Endothelial cell (in vitro differentiated cells): ENCODE measurements around the gene PACRG. TPM values are rescaled to one million over a fixed set of nuclear protein-coding genes. Genes with fewer than 3 reads are reported as not detected.
"Not testable (repeated sequence)": the region's sequence is repeated elsewhere in the genome, so short reads cannot be mapped to it uniquely, and the experiment has no call there.

Source experiments
- DNase-seq: peaks from one replicate; pipeline ENCODE4 v3.0.0; 2021; ENCODE audit warnings: low spot score
- H3K27ac Mint-ChIP-seq: one replicate; pipeline ENCODE4 v1.8.0; 2021; ENCODE audit warnings: mixed read lengths, inconsistent platforms; ENCODE audit not compliant: unreplicated experiment
- H3K27me3 Mint-ChIP-seq: one replicate; pipeline ENCODE4 v1.8.0; 2021; ENCODE audit warnings: mild to moderate bottlenecking, moderate library complexity, mixed read lengths, inconsistent platforms; ENCODE audit not compliant: unreplicated experiment
- H3K36me3 Mint-ChIP-seq: one replicate; pipeline ENCODE4 v1.8.0; 2021; ENCODE audit warnings: mild to moderate bottlenecking, low read depth, mixed read lengths, inconsistent platforms; ENCODE audit not compliant: unreplicated experiment
- H3K4me1 Mint-ChIP-seq: one replicate; pipeline ENCODE4 v1.8.0; 2021; ENCODE audit warnings: mild to moderate bottlenecking, mixed read lengths, inconsistent platforms; ENCODE audit not compliant: unreplicated experiment
- H3K4me3 Mint-ChIP-seq: one replicate; pipeline ENCODE4 v1.8.0; 2021; ENCODE audit warnings: mild to moderate bottlenecking, mixed read lengths, inconsistent platforms; ENCODE audit not compliant: unreplicated experiment
- H3K9me3 Mint-ChIP-seq: one replicate; pipeline ENCODE4 v1.8.0; 2021; ENCODE audit warnings: mixed read lengths, inconsistent platforms; ENCODE audit not compliant: unreplicated experiment
- CTCF ChIP-seq: fragments of 200-600 bp; sonication (generic); IDR thresholded peaks from one replicate; pipeline ENCODE4 v1.5.0; 2021; ENCODE audit warnings: antibody characterized with exemption; ENCODE audit not compliant: unreplicated experiment
- long read RNA-seq: library from polyadenylated mRNA; unstranded; transcript quantifications from one replicate; pipeline ENCODE4 v2.0.0, GENCODE V29; 2020; ENCODE audit not compliant: unreplicated experiment
- total RNA-seq: library from RNA; stranded (reverse); fragmentation: NEBNext Ultra II Directional; extraction: Animal tissue kit (Norgen Biotek cat#: 25700); gene quantifications from one replicate; pipeline ENCODE4 v1.2.1, GENCODE V29; 2021; ENCODE audit not compliant: unreplicated experiment

PACRG gene
- total RNA-seq: 1.1 TPM
- long read RNA-seq: 0 reads

DNA sequence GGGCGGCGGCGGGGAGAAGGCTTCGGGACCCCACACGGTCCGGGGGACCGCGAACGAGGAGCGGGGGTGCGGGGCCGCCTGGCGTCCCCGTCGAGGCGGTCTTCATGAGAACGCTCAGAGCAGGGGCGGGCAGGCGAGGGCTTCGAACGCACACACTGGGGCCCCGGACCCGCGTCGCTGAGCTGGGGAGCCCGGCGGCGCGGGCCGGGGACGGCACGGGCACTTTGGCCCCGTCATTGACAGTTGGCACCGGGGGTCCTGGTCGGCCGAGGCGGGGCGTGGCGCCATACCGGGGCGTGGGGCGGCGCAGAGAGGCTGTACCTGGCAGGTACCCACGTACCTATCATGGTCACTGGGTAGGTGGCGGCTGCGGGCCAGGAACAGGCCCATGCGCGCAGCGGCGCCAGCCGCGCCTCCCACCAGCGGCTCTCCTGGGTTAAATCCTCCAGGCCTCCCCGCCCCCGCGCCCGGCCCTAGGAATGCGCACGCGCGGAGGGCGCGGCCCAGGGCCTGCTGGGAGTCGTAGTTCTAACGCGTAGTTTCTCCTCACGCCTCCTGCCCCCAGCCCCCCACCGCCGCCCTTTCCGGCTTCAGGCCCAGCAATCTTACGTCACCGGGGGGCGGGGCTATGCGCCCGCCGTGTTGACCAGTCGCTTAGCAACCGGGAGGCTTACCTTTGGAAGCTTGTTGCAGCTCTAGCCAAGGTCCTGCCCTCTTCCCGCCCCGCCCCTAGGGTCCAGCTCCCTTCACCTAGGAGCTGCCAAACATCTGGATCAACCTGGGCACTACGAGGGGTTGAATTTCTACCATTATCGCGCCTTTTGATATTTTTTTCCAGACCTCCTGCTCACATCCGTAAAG, at the start of gene PACRG, which contains the start of gene PRKN:
Gene PACRG, plus strand, starts transcription at position 653 of the 861 bp plus-strand sequence.
Gene PRKN, minus strand, starts transcription at position 445 of the 861 bp plus-strand sequence.
- Mint-ChIP-seq H3K27ac (peak within 1 kb of the TSS; percentile 92), H3K27me3 (peaks cover 3% of the 10 kb centered on the region), H3K9me3 (no peaks in the 10 kb centered on the region), H3K36me3 (no peaks in the 10 kb centered on the region), H3K4me3 (peak within 1 kb of the TSS; percentile 93), H3K4me1 (no peaks in the 10 kb centered on the region)
- DNase-seq: peak; percentile 100
- no peak for TF ChIP-seq CTCF

- not testable (repeated sequence) for DNase-seq, H3K36me3 Mint-ChIP-seq, H3K27ac Mint-ChIP-seq, H3K9me3 Mint-ChIP-seq, H3K4me1 Mint-ChIP-seq, H3K27me3 Mint-ChIP-seq, H3K4me3 Mint-ChIP-seq
Measured at GRCh38 chr6:162678896-162679295, 48.9 kb upstream of the PACRG start.

DNA sequence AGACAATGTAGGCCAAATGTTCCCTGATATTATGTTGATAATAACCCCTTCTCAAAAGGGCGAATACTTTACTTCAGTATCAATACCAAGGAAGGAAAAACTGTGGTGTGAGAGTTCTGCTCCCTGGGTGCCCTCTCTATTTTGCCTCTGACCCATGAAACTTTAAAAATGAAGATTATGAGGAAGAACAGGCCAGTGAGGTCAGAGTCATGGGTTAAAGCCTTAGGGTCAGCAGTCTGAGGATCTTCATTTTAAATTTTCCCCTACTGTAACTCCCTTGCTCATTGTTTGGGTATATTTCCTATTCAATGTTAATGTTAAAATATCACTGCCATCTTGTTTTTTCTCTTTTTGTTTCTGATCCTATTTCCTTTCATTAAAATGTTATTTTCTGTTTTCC, 48.1 kb upstream of the PACRG start:
- Mint-ChIP-seq H3K36me3 (no peaks in the 10 kb centered on the region), H3K9me3 (no peaks in the 10 kb centered on the region), H3K4me1 (no peaks in the 10 kb centered on the region), H3K27me3 (no peaks in the 10 kb centered on the region), H3K4me3 (no peak overlapping the region), H3K27ac (no peak overlapping the region)
- DNase-seq: no peak
- TF ChIP-seq CTCF: no peak

- Mint-ChIP-seq H3K27ac (no peak overlapping the region), H3K9me3 (no peaks in the 10 kb centered on the region), H3K27me3 (no peaks in the 10 kb centered on the region), H3K4me1 (no peaks in the 10 kb centered on the region), H3K4me3 (no peak overlapping the region), H3K36me3 (no peaks in the 10 kb centered on the region)
- TF ChIP-seq CTCF: no peak
- DNase-seq: no peak
Measured at GRCh38 chr6:162680367-162680766, 47.4 kb upstream of the PACRG start.

DNA sequence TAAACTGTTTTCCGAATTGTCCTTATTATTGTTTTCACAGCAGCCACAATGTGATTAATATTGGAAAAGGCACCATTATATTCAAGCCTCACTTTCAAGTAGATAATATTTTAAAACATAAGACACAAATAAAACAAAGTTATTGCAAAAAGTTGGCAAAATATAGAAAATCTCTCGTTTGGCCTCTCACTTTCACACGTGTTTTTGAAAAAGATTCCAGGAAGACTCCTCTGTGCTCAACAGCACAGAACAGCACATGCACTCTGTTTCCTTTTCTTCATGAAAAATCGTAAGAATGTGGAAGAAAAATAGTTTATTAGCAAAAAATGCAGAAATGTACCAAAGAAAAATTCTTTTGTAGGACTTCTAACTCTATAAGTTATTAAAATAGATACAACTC, 46.9 kb upstream of the PACRG start:
- Mint-ChIP-seq H3K4me3 (no peak overlapping the region), H3K27me3 (no peaks in the 10 kb centered on the region), H3K9me3 (no peaks in the 10 kb centered on the region), H3K36me3 (no peaks in the 10 kb centered on the region), H3K4me1 (no peaks in the 10 kb centered on the region), H3K27ac (no peak overlapping the region)
- no peak for TF ChIP-seq CTCF
- no peak for DNase-seq
